K562 (cell line): Measurements from ENCODE around the gene LAP3. TPM values are rescaled to one million over a fixed set of nuclear protein-coding genes. Genes with fewer than 3 reads are reported as not detected.

Source experiments
- ATAC-seq: fragments of 200-7000 bp; cut with Tn5 transposase; 3 replicates; pipeline ENCODE4 v1.9.1; 2020; ENCODE audit warnings: moderate library complexity
- BruUV-seq: library from RNA; stranded (reverse); fragments of 400-500 nt; replicated peaks from 2 replicates; lab custom pipeline; 2021; lab: Mats Ljungman, UMichigan
- CTCF ChIA-PET: fragments of 300-600 bp; formaldehyde crosslinking; extraction: SDS; loops from one replicate; lab custom pipeline; 2021; ENCODE audit warnings: low intra/inter-chr PET ratio; lab: Yijun Ruan, JAX
- POLR2A ChIA-PET: fragments of 300-600, 350-650 bp; sonication (Branson Sonifier 250); formaldehyde crosslinking; extraction: SDS; loops from one replicate; lab custom pipeline; 2021; ENCODE audit warnings: antibody characterized with exemption, inconsistent platforms; lab: Yijun Ruan, JAX
- DNase-seq, 4 experiments: peaks; one replicate each; pipeline versions ENCODE4 v3.0.0 to v3.0.0-alpha.2; 2011 to 2018; ENCODE audit warnings: low spot score in 3 of 4, mixed read lengths in 3 of 4; ENCODE audit errors: extremely low read depth in 1 of 4
- FAIRE-seq: peaks from 2 replicates; lab custom pipeline; 2011; peaks lifted over from hg19 to GRCh38; lab: Jason Lieb, UNC
- H2AFZ ChIP-seq: 2 replicates; pipeline ENCODE4 v1.6.0; 2011; ENCODE audit warnings: low read depth, low read length, control low read depth, inconsistent platforms
- H3K27ac ChIP-seq: fragments of 200-600 bp; 3 replicates; pipeline ENCODE4 v1.8.0; 2011; ENCODE audit warnings: low read depth, mild to moderate bottlenecking, control low read depth, inconsistent platforms, low read length, moderate library complexity, mixed read lengths; ENCODE audit errors: extremely low read depth
- H3K27me3 ChIP-seq, 2 experiments: fragments of 300-600 bp in 1 of 2; 2 replicates in 1 of 2; 3 replicates in 1 of 2; pipeline versions ENCODE4 v1.6.0 to v1.8.0; 2011; ENCODE audit warnings: inconsistent platforms in 2 of 2, low read length in 2 of 2, mild to moderate bottlenecking in 1 of 2, mixed read lengths in 1 of 2, moderate library complexity in 1 of 2; ENCODE audit not compliant: control insufficient read depth in 2 of 2, insufficient read depth in 2 of 2
- H3K36me3 ChIP-seq: fragments of 300-600 bp; 3 replicates; pipeline ENCODE4 v1.8.0; 2011; ENCODE audit warnings: mild to moderate bottlenecking, low read length, inconsistent platforms; ENCODE audit not compliant: control insufficient read depth, insufficient read depth
- H3K4me1 ChIP-seq, 2 experiments: fragments of 200-600 bp in 1 of 2; replicated peaks in 1 of 2; 2 replicates in 1 of 2; 3 replicates in 1 of 2; pipeline versions ENCODE4 v1.5.1 to v1.8.0; 2011; ENCODE audit warnings: inconsistent platforms in 2 of 2, low read length in 2 of 2, mild to moderate bottlenecking in 1 of 2, mixed read lengths in 1 of 2, moderate library complexity in 1 of 2; ENCODE audit not compliant: control insufficient read depth in 2 of 2, insufficient read depth in 2 of 2
- H3K4me2 ChIP-seq: 2 replicates; pipeline ENCODE4 v1.6.1; 2011; ENCODE audit warnings: low read length, control low read depth, inconsistent platforms, mixed read lengths; ENCODE audit not compliant: insufficient read depth
- H3K4me3 ChIP-seq: fragments of 200-600 bp; sonication (generic), shearing (Covaris generic); 2 replicates; pipeline ENCODE4 v1.5.1; 2016; ENCODE audit warnings: control low read depth, inconsistent platforms
- H3K79me2 ChIP-seq: fragments of 200-600 bp; 3 replicates; pipeline ENCODE4 v1.8.0; 2011; ENCODE audit warnings: low read length, inconsistent platforms; ENCODE audit not compliant: control insufficient read depth, insufficient read depth
- H3K9ac ChIP-seq, 2 experiments: 2 replicates each; pipeline versions ENCODE4 v1.6.0 to v1.6.1; 2011; ENCODE audit warnings: low read depth in 2 of 2, low read length in 2 of 2, control low read depth in 1 of 2, inconsistent platforms in 1 of 2, mild to moderate bottlenecking in 1 of 2, mixed read lengths in 1 of 2; ENCODE audit not compliant: insufficient read depth in 1 of 2
- H3K9me1 ChIP-seq: one replicate; pipeline ENCODE4 v1.6.0; 2011; ENCODE audit warnings: inconsistent platforms, mild to moderate bottlenecking, low read length, moderate library complexity; ENCODE audit not compliant: control insufficient read depth, insufficient read depth
- H3K9me3 ChIP-seq: replicated peaks from 2 replicates; pipeline ENCODE4 v1.5.1; 2011; ENCODE audit warnings: low read depth, low read length, inconsistent platforms; ENCODE audit not compliant: control insufficient read depth, insufficient read depth
- H4K20me1 ChIP-seq: replicated peaks from 2 replicates; pipeline ENCODE4 v1.6.1; 2011; ENCODE audit warnings: low read length, inconsistent platforms, mixed read lengths; ENCODE audit not compliant: control insufficient read depth, insufficient read depth
- CBX8 ChIP-seq: fragments of 200-600 bp; sonication (generic); IDR thresholded peaks from 2 replicates; pipeline ENCODE4 v1.6.1; 2012; ENCODE audit warnings: borderline replicate concordance, mixed run types, low read depth, mild to moderate bottlenecking, moderate library complexity, mixed read lengths, low read length, control low read depth, inconsistent platforms; ENCODE audit not compliant: poor library complexity, severe bottlenecking; ENCODE audit errors: extremely low read depth
- CHD7 ChIP-seq: fragments of 200-600 bp; sonication (generic); IDR thresholded peaks from one replicate; pipeline ENCODE4 v1.6.1; 2012; ENCODE audit warnings: mild to moderate bottlenecking, low read depth, low read length, inconsistent platforms
- FOXP1 ChIP-seq: sonication (generic); formaldehyde crosslinking; IDR thresholded peaks from 2 replicates; pipeline ENCODE4 v1.8.0; 2022; ENCODE audit warnings: mild to moderate bottlenecking, missing genetic modification reagents
- KDM1A ChIP-seq, 2 experiments: fragments of 450-650 bp; IDR thresholded peaks; 2 replicates each; pipeline ENCODE4 v1.6.1; 2016; ENCODE audit warnings: mild to moderate bottlenecking in 2 of 2
- MEIS2 ChIP-seq: fragments of 450-650 bp; IDR thresholded peaks from 2 replicates; pipeline ENCODE4 v1.6.1; 2014; ENCODE audit warnings: mild to moderate bottlenecking; ENCODE audit not compliant: partially characterized antibody
- POLR3G ChIP-seq: IDR thresholded peaks from 2 replicates; pipeline ENCODE4 v1.6.1; 2011; ENCODE audit not compliant: insufficient read length, insufficient replicate concordance; ENCODE audit errors: extremely low read depth
- SMAD4 ChIP-seq: fragments of 250-450 bp; sonication (Bioruptor Pico); conservative IDR thresholded peaks from 2 replicates; pipeline ENCODE4 v1.8.0; 2021; ENCODE audit warnings: inconsistent platforms, mild to moderate bottlenecking, moderate library complexity
- SP1 ChIP-seq: sonication (generic); formaldehyde crosslinking; IDR thresholded peaks from 2 replicates; pipeline ENCODE4 v1.8.1; 2022; ENCODE audit warnings: mild to moderate bottlenecking, missing genetic modification reagents
- ZBTB26 ChIP-seq: fragments of 450-650 bp; formaldehyde crosslinking; IDR thresholded peaks from 2 replicates; pipeline ENCODE4 v1.4.0; 2022; ENCODE audit warnings: missing genetic modification characterization
- ZNF134 ChIP-seq: fragments of 250-450 bp; sonication (Bioruptor Pico); conservative IDR thresholded peaks from 2 replicates; pipeline ENCODE4 v1.4.0; 2020
- ZNF668 ChIP-seq: fragments of 250-450 bp; sonication (Bioruptor Pico); IDR thresholded peaks from 2 replicates; pipeline ENCODE4 v1.8.0; 2022; ENCODE audit warnings: mild to moderate bottlenecking, inconsistent platforms
- WGBS: fragments of 100-300 bp; shearing (Covaris generic); methylation state at CpG from one replicate; pipeline ENCODE4 v1.1.6; 2016; ENCODE audit warnings: low coverage, mixed read lengths; ENCODE audit not compliant: insufficient coverage; ENCODE audit errors: missing lambda C conversion rate; 5-methylcytosine and 5-hydroxymethylcytosine counted together
- in situ Hi-C: fragments of 300-500 bp; cut with MboI; formaldehyde crosslinking; loops from 4 replicates; pipeline ENCODE4 v1.15.0; 2018; ENCODE audit warnings: inconsistent platforms, mixed read lengths
- intact Hi-C: fragments of 100-400 bp; cut with micrococcal nuclease; formaldehyde crosslinking; loops from 2 replicates; pipeline ENCODE4 v1.14.2; 2022
- polyA plus RNA-seq, 8 experiments: library from polyadenylated mRNA; depleted of rRNA in 4 of 8; stranded (reverse) in 5 of 8; unstranded in 3 of 8; fragments of >200 nt; fragmentation: Nextera tagmentation in 2 of 8; fragmentation: Illumina TruSeq in 1 of 8; extraction: Ambion mirVana in 2 of 8; extraction: Trizol in 1 of 8; gene quantifications; 2 replicates each; pipeline versions ENCODE4 v1.2.1 to v1.2.3, GENCODE V29; 2011 to 2014; ENCODE audit warnings: inconsistent platforms in 1 of 8, missing spikeins in 1 of 8
- total RNA-seq, 7 experiments: library from RNA; depleted of rRNA in 6 of 7; stranded (reverse); fragments of >200 nt in 6 of 7; fragmentation: Illumina TruSeq in 2 of 7; extraction: Trizol in 2 of 7; gene quantifications; 2 replicates each; pipeline versions ENCODE4 v1.2.1 to v1.2.3, GENCODE V29; 2011 to 2021; ENCODE audit warnings: low replicate concordance in 1 of 7

The LAP3 gene
- total and polyA plus RNA-seq, 9 of the 15 experiments (the other 6 are each of a cell fraction or from before 2014, with no cell fraction given), result 82.3 to 170 (median 107) TPM

- WGBS, result 43% methylated on average over 1 of the region's 1 CpG
- intact Hi-C loops (no loop called here), in situ Hi-C loops (no loop called here)
- ChIA-PET POLR2A (no interaction called here), CTCF (no interaction called here)
- H3K9ac ChIP-seq, result no peak overlapping the region
- H3K27me3 ChIP-seq, result no peaks in the 10 kb centered on the region
- no peaks in the 10 kb centered on the region for H3K79me2 ChIP-seq
- BruUV-seq, result no TSS peak
- no peak for TF ChIP-seq CBX8
- TF ChIP-seq MEIS2, result no peak
- no peak for TF ChIP-seq KDM1A (IDR thresholded peaks at IDR 0.05)
- no peak for TF ChIP-seq CHD7
- no peak for TF ChIP-seq FOXP1 (CRISPR knock-in tag)
- no peak for TF ChIP-seq POLR3G
- no peak for TF ChIP-seq ZBTB26 (CRISPR knock-in tag)
- TF ChIP-seq ZNF668 (CRISPR knock-in tag), result no peak
- TF ChIP-seq SP1 (CRISPR knock-in tag), result no peak
- no peak for TF ChIP-seq SMAD4 (CRISPR knock-in tag)
- TF ChIP-seq ZNF134 (CRISPR knock-in tag), result no peak
- no peak overlapping the region for H3K27ac ChIP-seq
- H3K4me2 ChIP-seq, result no peak overlapping the region
- H3K36me3 ChIP-seq, result peaks cover 5% of the 10 kb centered on the region; the same call in 2 of the 3 replicates
- H4K20me1 ChIP-seq, result peaks cover under 1% of the 10 kb centered on the region; the same call in 1 of the 2 replicates
- no peaks in the 10 kb centered on the region for H3K9me1 ChIP-seq
- H3K4me3 ChIP-seq, result no peak overlapping the region
- no peaks in the 10 kb centered on the region for H3K9me3 ChIP-seq
- FAIRE-seq (no peak), ATAC-seq (no peak), DNase-seq (no peak)
- no peak overlapping the region for H2AFZ ChIP-seq
- peaks cover under 1 to 3% of the 10 kb centered on the region in 2 experiments; a peak in 2 of 5 replicates for H3K4me1 ChIP-seq
These were observed 65.4 kb downstream of the LAP3 start for GRCh38 chr4:17642398-17642783.
